HepG2 (cell line): ENCODE results near the gene KLHL3.

Source experiments
- CTCF ChIP-seq: sonication (generic); formaldehyde crosslinking; IDR thresholded peaks from 2 replicates; pipeline ENCODE4 v1.5.0; 2020; ENCODE audit warnings: mild to moderate bottlenecking, missing genetic modification reagents, moderate library complexity
- HES4 ChIP-seq: sonication (generic); formaldehyde crosslinking; IDR thresholded peaks from 2 replicates; pipeline ENCODE4 v1.9.0; 2021; ENCODE audit warnings: mild to moderate bottlenecking, missing genetic modification reagents, borderline replicate concordance
- HOXA7 ChIP-seq: sonication (generic); formaldehyde crosslinking; IDR thresholded peaks from 2 replicates; pipeline ENCODE4 v1.8.1; 2022; ENCODE audit warnings: mild to moderate bottlenecking, missing genetic modification reagents, moderate library complexity
- MXD1 ChIP-seq: sonication (generic); formaldehyde crosslinking; IDR thresholded peaks from 2 replicates; pipeline ENCODE4 v1.4.0; 2020; ENCODE audit warnings: mild to moderate bottlenecking, missing genetic modification reagents
- RFX3 ChIP-seq: IDR thresholded peaks from 2 replicates; pipeline ENCODE4 v1.6.1; 2016; ENCODE audit warnings: missing biosample characterization, missing genetic modification reagents
- SETDB1 ChIP-seq: sonication (generic); formaldehyde crosslinking; IDR thresholded peaks from 2 replicates; pipeline ENCODE4 v1.5.1; 2020; ENCODE audit warnings: missing genetic modification reagents, mild to moderate bottlenecking, borderline replicate concordance
- TMF1 ChIP-seq: sonication (generic); formaldehyde crosslinking; IDR thresholded peaks from 2 replicates; pipeline ENCODE4 v1.8.1; 2022; ENCODE audit warnings: low read depth, missing genetic modification reagents
- ZNF629 ChIP-seq: sonication (generic); formaldehyde crosslinking; conservative IDR thresholded peaks from 2 replicates; pipeline ENCODE4 v1.5.0; 2020; ENCODE audit warnings: missing genetic modification reagents

- TF ChIP-seq SETDB1 (CRISPR knock-in tag) (no peak), HOXA7 (no peak), HES4 (CRISPR knock-in tag) (no peak), CTCF (CRISPR knock-in tag) (no peak), MXD1 (no peak), TMF1 (CRISPR knock-in tag) (no peak), ZNF629 (CRISPR knock-in tag) (no peak), RFX3 (CRISPR knock-in tag) (no peak)
These were observed 69.0 kb downstream of the KLHL3 start for GRCh38 chr5:137666901-137667300.
